Sciatic nerve (tissue), 2 donors: ENCODE data around the gene PPP1R15B. TPM values are rescaled to one million over a fixed set of nuclear protein-coding genes. Genes with fewer than 3 reads are reported as not detected.

Source experiments
- ATAC-seq: fragments of 200-7000 bp; cut with Tn5 transposase; one replicate; pipeline ENCODE4 v1.9.1; 2020; ENCODE audit warnings: mild to moderate bottlenecking, moderate library complexity
- DNase-seq: peaks from one replicate; pipeline ENCODE4 v3.0.0-alpha.2; 2020; ENCODE audit warnings: low spot score
- intact Hi-C: fragments of 100-400 bp; cut with DNase I; formaldehyde crosslinking; loops from one replicate; pipeline ENCODE4 v1.14.2; 2022
- total RNA-seq: library from RNA; stranded (reverse); fragmentation: NEBNext Ultra II Directional; extraction: Animal tissue kit (Norgen Biotek cat#: 25700); gene quantifications from one replicate; pipeline ENCODE4 v1.2.1, GENCODE V29; 2021
- donor health status: DM: no; HTN: no; CAD: no.
- donor health status: DM: no; HTN: no; CAD: no.

Gene PPP1R15B
- total RNA-seq, 1 donor from 2014 or later, result 38.7 TPM

- DNase-seq (no peak), ATAC-seq (peak; percentile 31)
- intact Hi-C loops, result no loop called here
These were observed 53.8 kb downstream of the PPP1R15B start for GRCh38 chr1:204357551-204358490.

DNA sequence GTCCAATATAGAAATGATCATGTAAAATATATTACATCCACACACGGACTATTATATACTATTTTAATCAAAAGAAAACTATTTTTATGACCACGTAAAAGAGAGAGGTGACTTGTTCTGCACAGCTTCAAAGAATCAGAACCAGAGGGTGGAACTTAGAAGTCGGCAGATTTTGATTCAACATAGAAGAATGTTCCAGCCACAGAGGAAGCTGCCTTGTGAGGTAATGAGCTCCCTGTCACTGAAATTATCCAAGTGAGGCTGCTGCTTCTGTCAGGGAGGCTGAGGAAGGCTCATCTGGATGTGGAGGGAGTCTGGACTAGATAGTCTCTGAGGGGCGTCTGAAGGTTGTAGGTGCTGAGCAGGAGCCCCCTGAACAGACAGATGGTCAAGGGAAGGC lies 54.6 kb downstream of the PPP1R15B start:
- DNase-seq, result no peak
- ATAC-seq, result no peak
- intact Hi-C loops, result no loop called here

GRCh38 chr1:204355913-204356312 lies 55.7 kb downstream of the PPP1R15B start:
- no peak for ATAC-seq
- DNase-seq, result no peak
- intact Hi-C loops, result no loop called here

DNA sequence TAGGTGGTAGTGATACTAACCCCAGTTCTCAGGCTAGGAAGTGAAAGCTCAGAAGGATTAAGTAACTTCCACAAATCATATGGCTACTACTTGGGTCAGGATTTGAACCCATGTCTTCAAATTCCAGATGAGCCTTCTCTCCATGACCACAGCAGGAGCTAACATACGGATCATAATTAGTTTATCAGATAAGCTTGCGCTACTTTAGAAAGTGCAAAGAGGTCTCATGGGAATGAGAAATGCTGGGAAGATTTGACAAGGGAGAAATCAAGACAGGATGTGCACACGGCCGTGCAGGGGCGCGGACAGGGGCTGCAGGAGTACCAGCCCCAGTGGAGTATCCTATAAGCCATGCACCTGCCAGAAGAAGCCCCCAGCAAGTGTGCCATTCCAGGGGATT lies 57.0 kb downstream of the PPP1R15B start:
- intact Hi-C loops, result no loop called here
- no peak for ATAC-seq
- DNase-seq, result no peak

Other genes starting within 250 kb of the PPP1R15B start
- not detected for gene REN, start 245.5 kb downstream of the PPP1R15B start, total RNA-seq
- gene KISS1, start 215.3 kb downstream of the PPP1R15B start, total RNA-seq, result not detected
- 0.40 TPM for gene GOLT1A, start 197.8 kb downstream of the PPP1R15B start, total RNA-seq
- 18.9 TPM for gene PLEKHA6, start 51.9 kb downstream of the PPP1R15B start, total RNA-seq
- gene PIK3C2B, start 83.0 kb upstream of the PPP1R15B start, total RNA-seq, result 52.2 TPM
- gene MDM4, start 104.6 kb upstream of the PPP1R15B start, total RNA-seq, result 157 TPM